ENCODE results near the gene HAO1.
"Not testable (repeated sequence)": the region's sequence is repeated elsewhere in the genome, so short reads cannot be mapped to it uniquely, and the experiment has no call there.

The HAO1 gene

GRCh38 chr20:7843613-7844012 lies 96.6 kb downstream of the HAO1 start:
- TF ChIP-seq CTCF (conservative IDR thresholded peaks at IDR 0.05), result no peak
- H3K27ac ChIP-seq, result no peak overlapping the region

- no peak for TF ChIP-seq CTCF (conservative IDR thresholded peaks at IDR 0.05)
- no peak overlapping the region for H3K27ac ChIP-seq
Measured at GRCh38 chr20:7841971-7842310, 98.3 kb downstream of the HAO1 start.

GRCh38 chr20:7841291-7841970 lies 98.8 kb downstream of the HAO1 start:
- no peak for TF ChIP-seq CTCF (conservative IDR thresholded peaks at IDR 0.05)
- no peak overlapping the region for H3K27ac ChIP-seq

- no peak for TF ChIP-seq CTCF (conservative IDR thresholded peaks at IDR 0.05)
- H3K27ac ChIP-seq, result no peak overlapping the region
Measured at GRCh38 chr20:7836076-7836475, 104.2 kb downstream of the HAO1 start.

GRCh38 chr20:7834441-7834840 lies 105.8 kb downstream of the HAO1 start:
- H3K27ac ChIP-seq, result not testable (repeated sequence)

Data from VCaP (cell line).